HG02870 (cell line): ENCODE results near the gene NRCAM.
A peak's percentile ranks its signal among the peaks of the same experiment; 100 is the strongest.
"Not testable (repeated sequence)": the region's sequence is repeated elsewhere in the genome, so short reads cannot be mapped to it uniquely, and the experiment has no call there.

Source experiments
- ATAC-seq: cut with Tn5 transposase; IDR thresholded peaks from one replicate; pipeline ENCODE4 v1.9.1; 2021; ENCODE audit warnings: mild to moderate bottlenecking, moderate library complexity; ENCODE audit not compliant: unreplicated experiment

Gene NRCAM

DNA sequence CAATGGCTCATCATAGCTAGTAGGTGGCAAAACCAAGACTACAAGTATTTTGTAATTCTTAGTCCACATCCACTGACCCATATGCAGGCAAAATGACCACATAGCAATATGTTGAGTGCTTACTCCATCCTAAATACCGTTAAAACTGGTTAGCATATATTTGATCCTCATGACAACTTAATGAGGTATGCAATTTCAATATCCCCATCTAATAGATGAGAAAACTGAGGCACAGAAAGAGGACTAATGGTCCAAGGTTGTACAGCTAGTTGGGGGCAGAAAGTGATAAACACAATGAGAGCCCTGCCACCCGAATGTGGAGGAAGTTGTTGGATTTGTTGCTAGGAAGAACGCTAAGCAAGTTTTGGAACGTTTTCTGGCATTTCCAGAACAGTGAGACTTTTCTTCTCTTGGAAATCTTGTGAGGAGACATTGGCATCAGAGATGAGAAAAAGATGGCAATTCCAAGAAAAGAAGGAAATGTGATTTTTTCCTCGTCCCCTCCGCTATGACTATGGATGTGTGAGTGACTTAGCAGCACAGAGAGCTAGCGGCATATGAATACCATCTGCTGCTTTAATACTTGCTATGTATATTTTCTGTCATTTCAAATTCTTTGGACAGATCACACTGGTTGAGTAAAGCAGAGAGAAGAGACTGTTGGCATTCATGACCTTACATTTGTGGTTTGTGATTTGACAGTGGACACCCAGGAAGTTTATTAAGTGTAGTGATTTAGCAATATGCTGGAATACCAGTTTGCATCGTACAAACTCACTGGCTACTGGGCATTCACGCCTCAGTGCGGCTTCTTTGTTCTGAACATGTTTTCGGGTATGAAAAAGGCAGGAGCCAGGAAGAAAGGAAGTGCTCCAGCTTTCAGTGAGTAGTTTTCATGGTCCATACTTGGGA is 51.5 kb downstream of the NRCAM start:
- no peak for ATAC-seq

DNA sequence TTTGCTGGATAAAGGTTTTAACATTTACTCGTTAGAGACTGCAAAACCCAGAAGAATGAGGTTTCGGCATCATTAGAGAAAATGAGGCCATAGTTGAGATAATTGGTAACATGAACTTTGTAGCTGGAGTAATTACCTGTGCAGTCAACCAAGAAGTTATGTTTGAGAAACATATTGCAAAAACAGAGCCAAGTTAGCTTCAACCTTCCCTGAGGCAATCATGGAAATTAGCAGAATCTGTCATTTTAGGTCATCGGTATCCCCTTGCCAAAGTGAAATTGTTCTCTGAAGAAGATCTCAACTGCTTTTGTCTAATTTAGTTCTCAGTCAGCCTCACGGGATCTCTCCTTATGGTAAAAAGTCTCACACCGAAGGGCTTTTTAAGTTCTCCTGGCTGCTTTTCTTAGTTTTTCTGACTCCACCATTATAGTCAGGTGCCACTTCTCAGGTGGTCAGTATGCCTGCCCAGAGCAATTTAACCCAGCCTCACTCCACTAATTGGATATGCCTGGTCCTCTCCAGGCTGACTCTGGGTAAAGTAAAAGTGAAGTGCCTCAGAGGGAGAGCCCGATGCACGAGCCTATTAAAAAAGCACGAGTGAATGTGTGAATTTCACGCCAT is 52.5 kb downstream of the NRCAM start:
- no peak for ATAC-seq

DNA sequence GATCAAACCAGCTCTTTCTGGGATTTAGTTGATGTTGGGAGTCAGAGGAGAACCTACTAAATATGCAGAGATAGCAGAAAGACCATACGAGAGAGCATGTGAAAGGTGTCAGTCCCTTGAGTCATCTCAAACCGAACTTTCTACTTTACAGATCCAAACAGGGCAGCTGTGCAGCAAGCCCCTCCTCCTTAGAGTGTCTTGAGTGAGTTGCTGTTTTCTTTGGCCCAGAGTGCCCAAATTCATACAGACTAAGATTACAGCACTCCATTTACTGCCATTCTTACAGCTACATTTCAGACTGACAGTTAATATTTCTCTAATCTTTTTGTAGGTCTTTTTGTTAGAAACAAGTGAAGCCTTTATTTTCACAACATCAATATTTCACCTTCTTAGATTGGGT is 53.4 kb downstream of the NRCAM start:
- peak; percentile 77 for ATAC-seq

DNA sequence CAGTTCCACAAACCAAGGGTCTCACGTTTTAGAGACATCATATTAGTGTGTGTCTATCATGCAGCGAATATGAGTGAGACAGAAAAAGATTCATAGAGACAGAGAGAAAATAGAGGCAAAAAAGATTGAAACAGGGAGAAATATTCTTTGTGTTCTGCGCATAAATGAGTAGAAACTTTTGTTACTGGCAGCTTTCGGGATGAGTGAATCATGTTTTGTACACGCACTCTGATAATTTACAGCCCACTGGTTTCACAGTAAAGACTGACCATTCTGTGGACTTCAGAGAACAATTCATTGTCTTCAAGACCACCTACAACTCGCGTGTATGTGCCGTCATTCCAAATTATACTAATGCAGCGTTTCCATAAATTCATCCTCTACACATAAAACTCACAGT is 60.2 kb downstream of the NRCAM start:
- ATAC-seq: no peak

DNA sequence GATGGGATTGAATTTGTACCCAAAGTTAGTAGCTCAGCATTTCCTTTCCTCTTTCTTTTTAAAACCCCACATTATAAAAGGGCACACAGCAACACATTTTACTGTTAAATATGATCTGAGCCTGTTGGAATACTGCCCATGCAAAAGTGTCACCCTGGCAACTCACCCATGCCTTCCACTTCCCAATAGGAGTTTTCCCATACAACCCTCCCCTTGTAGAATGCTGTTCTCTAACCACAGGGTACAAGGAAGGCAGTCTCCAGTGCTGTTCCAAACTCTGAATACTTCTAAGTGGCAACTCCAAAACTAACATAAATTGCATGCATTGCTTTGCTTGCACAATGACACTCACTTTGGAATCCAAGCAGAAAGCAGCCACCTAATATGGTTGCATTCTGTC is 60.8 kb downstream of the NRCAM start:
- no peak for ATAC-seq

DNA sequence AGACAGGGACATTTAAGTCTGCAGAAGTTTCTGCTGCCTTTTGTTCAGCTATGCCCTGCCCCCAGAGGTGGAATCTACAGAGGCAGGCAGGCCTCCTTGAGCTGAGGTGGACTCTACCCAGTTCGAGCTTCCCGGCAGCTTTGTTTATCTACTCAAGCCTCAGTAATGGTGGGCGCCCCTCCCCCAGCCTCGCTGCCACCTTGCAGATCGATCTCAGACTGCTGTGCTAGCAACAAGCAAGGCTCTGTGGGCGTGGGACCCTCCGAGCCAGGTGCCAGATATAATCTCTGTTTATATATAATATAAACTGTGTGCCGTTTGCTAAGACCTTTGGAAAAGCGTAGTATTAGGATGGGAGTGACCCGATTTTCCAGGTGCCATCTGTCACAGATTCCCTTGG is 63.1 kb downstream of the NRCAM start:
- not testable (repeated sequence) for ATAC-seq

DNA sequence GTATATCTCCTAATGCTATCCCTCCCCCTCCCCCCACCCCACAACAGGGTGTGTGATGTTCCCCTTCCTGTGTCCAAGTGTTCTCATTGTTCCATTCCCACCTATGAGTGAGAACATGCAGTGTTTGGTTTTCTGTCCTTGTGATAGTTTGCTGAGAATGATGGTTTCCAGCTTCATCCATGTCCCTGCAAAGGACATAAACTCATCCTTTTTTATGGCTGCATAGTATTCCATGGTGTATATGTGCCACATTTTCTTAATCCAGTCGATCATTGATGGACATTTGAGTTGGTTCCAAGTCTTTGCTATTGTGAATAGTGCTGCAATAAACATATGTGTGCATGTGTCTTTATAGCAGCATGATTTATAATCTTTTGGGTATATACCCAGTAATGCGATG is 68.5 kb downstream of the NRCAM start:
- not testable (repeated sequence) for ATAC-seq

DNA sequence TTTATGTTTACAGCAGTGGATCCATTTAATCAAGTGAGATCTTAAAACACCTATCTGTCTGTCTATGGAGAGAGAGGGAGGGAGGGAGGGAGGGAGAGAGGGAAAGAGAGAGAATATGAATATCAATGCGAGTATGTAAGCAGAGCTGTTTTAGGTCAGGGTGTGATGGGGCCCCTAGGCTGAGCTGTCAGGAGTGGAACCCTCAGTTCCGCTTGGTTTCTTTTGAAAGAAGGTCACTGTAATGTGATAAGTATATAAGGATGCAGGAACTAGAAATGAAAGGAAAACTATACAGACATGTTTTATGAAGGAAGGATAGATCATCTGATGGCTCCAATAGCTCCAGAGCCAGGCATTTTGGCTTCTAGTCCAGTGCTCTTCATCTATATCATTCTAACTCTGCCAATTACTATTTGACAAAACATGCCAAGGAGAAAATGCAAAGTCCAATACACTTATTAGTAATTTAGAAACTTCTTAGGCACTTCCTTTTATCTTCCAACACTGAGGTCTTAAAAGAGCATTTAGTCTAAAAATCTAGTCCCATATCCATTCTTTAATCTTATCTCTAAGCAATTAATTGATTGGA is 70.3 kb downstream of the NRCAM start:
- ATAC-seq: no peak

DNA sequence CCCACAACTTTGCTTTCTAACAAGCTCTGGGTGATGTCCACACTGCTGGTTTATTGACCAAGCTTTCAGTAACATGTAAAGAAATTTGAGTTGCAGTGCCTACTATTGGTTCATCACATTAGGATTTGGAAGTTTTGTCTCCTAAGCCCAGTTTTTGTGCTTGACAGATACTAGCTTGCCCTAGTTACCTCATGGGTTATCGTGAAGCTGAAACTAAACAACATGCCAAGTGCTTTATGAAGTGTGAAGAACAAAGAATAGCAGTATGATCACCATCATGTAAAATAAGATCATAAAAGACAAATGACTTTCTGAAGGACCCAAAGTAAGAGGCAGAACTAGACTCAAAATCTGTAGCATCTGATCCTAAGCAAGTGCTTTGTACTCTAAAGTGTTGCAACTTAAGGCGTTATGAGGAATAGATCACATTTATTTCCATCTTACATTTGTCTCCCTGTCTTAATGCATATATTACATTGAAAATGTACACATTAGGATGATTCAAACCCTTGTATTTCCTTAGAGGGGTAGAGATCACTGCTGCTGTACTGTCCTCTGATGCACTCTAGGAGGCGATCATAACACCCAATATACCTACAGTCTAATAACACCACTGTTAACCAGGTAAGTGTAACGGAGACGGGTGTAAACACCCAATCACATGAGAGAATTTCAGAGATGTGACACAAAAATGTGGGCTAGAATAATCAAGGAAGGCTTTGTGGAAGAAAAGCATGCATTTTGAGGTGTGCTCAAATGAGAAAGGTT is 71.3 kb downstream of the NRCAM start:
- ATAC-seq: peak; percentile 82

DNA sequence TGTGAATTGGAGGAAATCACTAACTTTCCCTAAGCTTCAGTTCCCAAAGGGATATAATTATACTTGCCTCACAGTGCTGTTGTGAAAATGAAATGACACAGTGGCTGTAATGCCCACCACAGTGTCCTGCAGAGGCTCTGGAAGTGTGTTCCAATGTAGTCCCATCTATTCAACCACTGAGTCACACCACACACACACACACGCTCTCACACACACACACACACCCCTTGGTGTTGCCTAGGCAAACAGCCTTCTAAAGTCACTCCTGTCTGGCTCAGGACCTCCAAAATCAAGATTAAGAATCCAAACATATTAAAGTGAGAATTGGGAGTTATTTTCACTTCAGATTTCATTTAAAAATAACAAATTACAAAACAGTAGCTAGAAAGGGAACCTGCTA is 73.3 kb downstream of the NRCAM start:
- ATAC-seq: no peak

DNA sequence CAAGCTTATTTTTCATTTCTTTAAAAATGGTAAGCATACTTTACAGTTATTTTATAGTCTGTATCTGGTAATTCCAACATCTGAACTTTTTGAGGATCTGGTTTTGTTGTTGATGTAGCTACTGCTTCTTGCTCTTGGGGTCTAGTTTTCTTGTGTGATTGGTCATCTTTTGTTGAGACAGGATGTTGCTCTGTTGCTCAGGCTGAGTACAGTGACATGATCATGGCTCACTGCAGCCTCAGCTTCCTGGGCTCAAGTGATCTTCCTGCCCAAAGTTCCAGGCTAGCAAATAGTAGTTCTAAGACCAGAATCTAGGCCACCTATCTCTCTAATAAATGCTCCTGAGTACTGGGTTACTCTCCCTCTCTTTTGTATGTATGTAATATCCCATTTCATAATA is 75.7 kb downstream of the NRCAM start:
- ATAC-seq: no peak

DNA sequence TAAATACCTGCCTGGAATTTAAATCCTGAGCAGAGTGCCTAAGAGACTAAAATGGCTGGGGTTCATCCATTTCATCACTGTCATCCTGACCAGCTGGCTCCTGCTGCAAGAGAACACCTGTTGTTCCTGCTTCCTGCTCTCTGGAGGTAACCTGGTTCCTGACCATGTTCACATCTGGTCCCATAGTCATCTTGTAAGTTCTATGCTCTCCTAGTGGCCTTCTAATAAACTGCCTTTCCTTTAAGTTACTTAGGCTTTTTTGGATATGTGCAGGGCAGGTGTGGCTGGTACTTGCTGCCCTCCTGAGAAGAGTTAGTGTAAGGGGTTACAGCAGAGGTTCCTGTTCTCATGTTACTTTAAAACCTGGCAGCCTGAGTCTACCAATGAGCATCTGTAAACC is 80.0 kb downstream of the NRCAM start:
- ATAC-seq: no peak

DNA sequence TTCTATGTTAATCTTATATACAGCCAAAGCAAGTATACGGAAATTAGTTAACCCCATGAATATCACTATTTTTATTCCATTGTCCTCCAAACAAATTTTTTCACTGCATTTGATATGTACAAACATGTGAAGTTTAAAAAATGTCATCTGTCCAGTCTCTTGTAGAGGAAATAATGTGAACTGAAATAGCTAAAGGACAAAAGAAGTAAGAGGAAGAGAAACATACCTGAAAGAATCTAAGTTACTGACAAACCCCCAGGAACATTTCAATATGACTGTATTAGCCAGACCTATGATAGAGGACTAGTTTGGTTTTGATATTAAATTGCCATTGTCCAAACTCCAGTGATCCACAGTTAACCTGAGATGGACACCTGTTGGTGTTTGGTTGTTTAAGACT is 80.6 kb downstream of the NRCAM start:
- ATAC-seq: peak; percentile 81

DNA sequence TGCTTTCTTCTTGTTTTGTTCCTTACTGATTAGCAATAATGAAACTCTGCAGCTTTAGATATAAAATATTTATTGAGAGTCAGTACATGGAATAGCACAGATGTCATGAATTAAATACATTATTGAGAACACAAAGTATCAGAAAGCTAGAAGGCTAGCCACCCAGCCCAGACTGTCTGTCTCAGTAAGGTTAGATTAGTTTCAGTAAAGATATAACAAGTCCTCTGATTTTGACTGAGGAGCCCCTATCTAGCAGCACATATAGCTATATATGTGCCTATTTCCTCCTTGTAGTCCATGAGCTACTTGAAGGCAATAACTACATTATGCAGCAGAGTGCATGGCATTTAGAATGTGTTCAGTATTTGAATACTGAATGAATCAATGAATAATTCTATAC is 81.3 kb downstream of the NRCAM start:
- peak; percentile 54 for ATAC-seq

DNA sequence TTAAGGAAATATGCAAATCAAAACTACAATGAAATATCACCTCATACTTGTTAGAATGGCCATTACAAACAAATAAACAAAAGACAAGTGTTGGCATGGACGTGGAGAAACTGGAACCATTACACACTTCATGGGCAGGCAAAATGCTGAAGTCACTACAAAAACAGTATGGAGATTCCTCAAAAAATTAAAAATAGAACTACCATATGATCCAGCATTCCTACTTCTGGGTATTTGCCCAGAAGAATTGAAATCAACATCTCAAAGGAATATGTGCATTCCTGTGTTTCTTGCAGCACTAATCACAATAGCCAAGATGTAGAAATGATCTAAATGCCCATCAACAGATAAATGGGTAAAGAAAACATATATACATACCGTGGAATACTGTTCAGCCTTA is 83.6 kb downstream of the NRCAM start:
- ATAC-seq: no peak

DNA sequence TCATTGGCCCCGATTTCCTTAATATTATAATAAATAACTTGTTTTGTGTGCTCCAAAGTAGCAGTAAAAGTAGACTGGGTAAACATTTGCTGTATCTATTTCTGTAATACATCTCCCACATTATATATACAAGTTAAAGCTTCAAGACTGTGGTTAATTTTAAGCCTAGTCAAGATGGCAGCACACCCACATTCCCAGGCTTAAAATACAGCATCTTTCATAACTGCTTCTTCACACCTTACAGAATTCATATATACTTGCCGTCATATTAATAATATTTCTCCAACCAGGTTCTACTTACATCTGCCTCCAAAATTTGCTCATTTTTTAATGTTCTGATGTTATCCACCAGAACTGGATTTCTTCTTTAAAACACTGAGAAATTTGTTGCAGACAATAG is 85.6 kb downstream of the NRCAM start:
- ATAC-seq: no peak

DNA sequence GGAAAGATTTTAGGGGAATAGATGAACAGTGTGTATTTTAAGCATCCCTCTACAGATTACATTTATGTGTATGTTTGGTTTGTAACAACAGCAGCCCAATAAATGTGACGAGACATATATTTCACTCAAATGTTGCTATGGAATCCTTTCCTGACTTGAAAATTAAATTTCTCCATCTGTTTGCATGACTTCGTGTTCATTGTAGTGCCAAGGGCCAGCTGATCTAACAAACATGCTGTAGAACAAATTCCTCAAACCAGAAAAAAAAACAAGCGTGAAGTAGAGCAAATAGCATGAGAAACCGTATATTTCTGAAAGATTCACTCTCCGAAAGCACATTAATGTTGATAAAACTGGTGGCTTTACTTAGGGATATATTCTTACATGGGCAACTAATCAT is 87.8 kb downstream of the NRCAM start:
- no peak for ATAC-seq

DNA sequence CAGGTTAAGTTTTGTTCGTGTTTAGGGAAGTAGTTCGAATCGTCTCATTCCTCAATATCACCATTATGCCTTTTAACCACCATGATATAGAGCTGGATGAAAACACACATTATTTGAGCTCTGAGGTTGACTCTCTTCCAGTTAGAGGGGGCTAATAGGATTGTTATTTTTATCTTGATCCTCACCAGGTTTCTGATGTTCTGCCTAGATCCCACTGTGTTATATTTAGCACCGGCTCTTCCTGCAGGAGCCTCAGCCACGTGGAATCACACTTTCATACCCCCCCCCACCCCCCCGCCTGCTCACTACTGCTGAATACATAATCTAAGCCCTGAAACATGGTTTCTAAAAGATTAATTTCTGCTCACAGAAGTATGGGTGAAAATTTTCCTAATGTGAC is 88.3 kb downstream of the NRCAM start:
- ATAC-seq: no peak

DNA sequence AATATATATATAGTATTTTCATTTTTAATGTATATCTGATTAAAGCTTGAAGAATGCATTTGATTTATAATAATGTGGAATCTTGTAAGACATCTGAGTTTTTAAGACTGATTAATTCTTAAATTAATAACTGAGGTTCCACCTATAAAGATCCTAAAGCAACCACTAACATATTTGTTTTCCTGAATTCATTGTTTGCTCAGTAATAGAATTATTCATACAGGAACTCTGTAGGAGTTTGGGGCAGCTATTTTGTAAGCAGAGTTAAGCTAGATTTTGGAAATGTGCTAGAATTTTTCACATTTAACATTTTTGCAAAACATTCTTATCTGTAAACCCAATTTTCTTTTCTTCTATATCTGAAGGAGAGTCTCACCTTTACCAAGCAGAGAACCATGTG is 88.9 kb downstream of the NRCAM start:
- no peak for ATAC-seq

DNA sequence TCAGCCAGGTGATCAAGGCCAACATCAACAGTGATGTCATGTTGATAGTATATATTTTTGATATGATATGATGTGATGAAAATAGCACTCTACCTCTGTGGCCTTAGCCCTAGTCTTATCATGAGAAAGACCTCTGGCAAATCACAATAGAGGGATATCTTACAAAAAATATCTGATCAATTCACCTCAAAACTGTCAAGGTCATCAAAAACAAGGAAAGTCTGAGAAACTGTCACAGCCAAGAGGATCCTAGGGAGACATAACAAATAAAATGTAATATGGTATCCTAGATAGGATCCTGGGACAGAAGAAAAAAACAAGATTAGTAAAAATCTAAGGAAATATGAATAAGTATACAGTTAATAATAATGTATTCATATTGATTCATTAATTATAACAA is 92.6 kb downstream of the NRCAM start:
- no peak for ATAC-seq

DNA sequence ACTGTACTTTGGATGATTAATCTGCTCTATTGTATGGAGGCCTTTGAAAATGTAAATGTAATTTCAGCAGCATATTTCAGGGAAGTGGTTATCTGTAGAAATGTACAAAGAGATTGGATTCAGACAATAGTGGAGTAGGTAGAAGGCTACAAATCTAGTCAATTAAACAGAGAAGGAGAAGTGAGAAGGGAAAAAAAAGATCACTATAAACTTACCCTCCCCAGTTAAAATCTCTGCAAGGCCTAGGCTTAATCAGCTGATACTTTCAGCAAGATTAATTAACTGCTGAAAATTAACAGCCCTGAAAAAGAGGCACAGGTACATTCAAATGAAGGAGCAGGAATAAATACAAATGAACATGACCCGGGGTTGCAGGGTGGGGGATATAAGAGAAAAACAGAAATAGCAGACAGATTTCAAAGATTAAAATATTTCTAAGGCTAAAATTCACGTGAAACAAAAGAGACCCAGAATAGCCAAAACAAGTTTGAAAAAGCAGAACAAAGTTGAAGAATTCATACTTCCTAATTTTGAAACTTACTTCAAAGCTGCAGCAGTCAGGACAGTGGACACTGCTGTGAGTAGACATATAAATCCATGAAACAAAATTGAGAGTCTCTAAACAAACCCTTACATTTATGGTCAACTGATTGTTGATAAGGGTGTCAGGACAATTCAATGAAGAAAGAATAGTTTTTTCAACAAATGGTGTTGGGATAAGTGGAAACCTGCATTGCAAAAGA is 96.0 kb downstream of the NRCAM start:
- ATAC-seq: no peak
